ENCODE measurements around the gene TRIO. TPM values are rescaled to one million over a fixed set of nuclear protein-coding genes. Genes with fewer than 3 reads are reported as not detected.
"Not testable (repeated sequence)": the region's sequence is repeated elsewhere in the genome, so short reads cannot be mapped to it uniquely, and the experiment has no call there.

The TRIO gene
- total RNA-seq, 2 experiments from 2014 or later, result 6.0 to 6.6 TPM

GRCh38 chr5:14376789-14377188, 233.6 kb downstream of the TRIO start:
- no peak overlapping the region for H3K27ac Mint-ChIP-seq
- H3K27me3 Mint-ChIP-seq, result no peaks in the 10 kb centered on the region
- intact Hi-C loops (cut with micrococcal nuclease), result no loop called here
- H3K4me1 Mint-ChIP-seq (ENCODE audit: low read depth), result no peaks in the 10 kb centered on the region
- no peaks in the 10 kb centered on the region for H3K36me3 Mint-ChIP-seq
- CTCF ChIA-PET, result interaction anchor here (1.2 kb wide), 1 partner anchor 272 kb away, joined by 3 read pairs; no protein-coding TSS in a partner anchor
- H3K4me3 Mint-ChIP-seq, result no peak overlapping the region
- no peak for DNase-seq
- POLR2A ChIA-PET, result no interaction called here
- H3K9me3 Mint-ChIP-seq, result no peaks in the 10 kb centered on the region

GRCh38 chr5:14379739-14380497, 236.8 kb downstream of the TRIO start:
- no peaks in the 10 kb centered on the region for H3K27me3 Mint-ChIP-seq
- CTCF ChIA-PET, result no interaction called here
- H3K4me1 Mint-ChIP-seq (ENCODE audit: low read depth), result no peaks in the 10 kb centered on the region
- H3K36me3 Mint-ChIP-seq, result no peaks in the 10 kb centered on the region
- no peak for DNase-seq
- intact Hi-C loops (cut with micrococcal nuclease), result no loop called here
- H3K4me3 Mint-ChIP-seq, result no peak overlapping the region
- POLR2A ChIA-PET, result interaction anchor here (0.6 kb wide), 1 partner anchor 275 kb away, joined by 3 read pairs; no protein-coding TSS in a partner anchor
- no peak overlapping the region for H3K27ac Mint-ChIP-seq
- H3K9me3 Mint-ChIP-seq, result no peaks in the 10 kb centered on the region

- intact Hi-C loops (cut with micrococcal nuclease), result no loop called here
- peaks cover 2% of the 10 kb centered on the region for H3K27me3 Mint-ChIP-seq
- ChIA-PET CTCF (no interaction called here), POLR2A (no interaction called here)
- no peaks in the 10 kb centered on the region for H3K36me3 Mint-ChIP-seq
- no peaks in the 10 kb centered on the region for H3K4me1 Mint-ChIP-seq (ENCODE audit: low read depth)
- no peak overlapping the region for H3K4me3 Mint-ChIP-seq
- no peak overlapping the region for H3K27ac Mint-ChIP-seq
- H3K9me3 Mint-ChIP-seq, result no peaks in the 10 kb centered on the region
- DNase-seq, result no peak
Observed at GRCh38 chr5:14380712-14381111, 237.6 kb downstream of the TRIO start.

- DNase-seq, result no peak
- Mint-ChIP-seq H3K27ac (no peak overlapping the region), H3K4me1 (ENCODE audit: low read depth) (no peaks in the 10 kb centered on the region), H3K9me3 (no peaks in the 10 kb centered on the region), H3K27me3 (peaks cover 4% of the 10 kb centered on the region), H3K36me3 (no peaks in the 10 kb centered on the region), H3K4me3 (no peak overlapping the region)
- intact Hi-C loops (cut with micrococcal nuclease), result no loop called here
- POLR2A ChIA-PET, result no interaction called here
- CTCF ChIA-PET, result interaction anchor here (1.3 kb wide), 2 partner anchors 15 to 266 kb away, joined by 3 read pairs; no protein-coding TSS in a partner anchor
Observed at GRCh38 chr5:14382640-14383039, 239.5 kb downstream of the TRIO start.

GRCh38 chr5:14383923-14384322, 240.8 kb downstream of the TRIO start:
- no peaks in the 10 kb centered on the region for H3K36me3 Mint-ChIP-seq
- H3K27me3 Mint-ChIP-seq, result peaks cover 4% of the 10 kb centered on the region
- CTCF ChIA-PET, result interaction anchor here (1.3 kb wide), 1 partner anchor 265 kb away, joined by 3 read pairs; no protein-coding TSS in a partner anchor
- H3K9me3 Mint-ChIP-seq, result no peaks in the 10 kb centered on the region
- H3K4me3 Mint-ChIP-seq, result no peak overlapping the region
- H3K27ac Mint-ChIP-seq, result no peak overlapping the region
- DNase-seq, result no peak
- intact Hi-C loops (cut with micrococcal nuclease), result no loop called here
- H3K4me1 Mint-ChIP-seq (ENCODE audit: low read depth), result no peaks in the 10 kb centered on the region
- POLR2A ChIA-PET, result interaction anchor here (0.6 kb wide), 1 partner anchor 12 kb away, joined by 6 read pairs; no protein-coding TSS in a partner anchor

GRCh38 chr5:14385019-14385418, 241.9 kb downstream of the TRIO start:
- Mint-ChIP-seq H3K9me3 (no peaks in the 10 kb centered on the region), H3K27ac (no peak overlapping the region), H3K4me3 (no peak overlapping the region), H3K36me3 (no peaks in the 10 kb centered on the region), H3K27me3 (peaks cover 4% of the 10 kb centered on the region), H3K4me1 (ENCODE audit: low read depth) (no peaks in the 10 kb centered on the region)
- no peak for DNase-seq
- POLR2A ChIA-PET, result no interaction called here
- intact Hi-C loops (cut with micrococcal nuclease), result no loop called here
- CTCF ChIA-PET, result interaction anchor here (2.4 kb wide), 1 partner anchor 264 kb away, joined by 11 read pairs; no protein-coding TSS in a partner anchor

- no peak overlapping the region for H3K4me3 Mint-ChIP-seq
- ChIA-PET POLR2A (no interaction called here), CTCF (interaction anchor here (0.6 to 2.4 kb wide), 5 partner anchors 10 to 267 kb away, joined by 3 to 11 read pairs (median 3); no protein-coding TSS in a partner anchor)
- no peaks in the 10 kb centered on the region for H3K9me3 Mint-ChIP-seq
- H3K27me3 Mint-ChIP-seq, result peaks cover 5% of the 10 kb centered on the region
- H3K4me1 Mint-ChIP-seq (ENCODE audit: low read depth), result no peaks in the 10 kb centered on the region
- no peak overlapping the region for H3K27ac Mint-ChIP-seq
- intact Hi-C loops (cut with micrococcal nuclease), result no loop called here
- DNase-seq, result no peak
- H3K36me3 Mint-ChIP-seq, result peaks cover 3% of the 10 kb centered on the region
Observed at GRCh38 chr5:14386884-14387624, 243.9 kb downstream of the TRIO start.

- no peak overlapping the region for H3K4me3 Mint-ChIP-seq
- intact Hi-C loops (cut with micrococcal nuclease), result no loop called here
- CTCF ChIA-PET, result interaction anchor here (1.2 to 1.5 kb wide), 2 partner anchors 11 to 260 kb away, joined by 3 to 5 read pairs; no protein-coding TSS in a partner anchor
- no peak overlapping the region for H3K27ac Mint-ChIP-seq
- no peaks in the 10 kb centered on the region for H3K9me3 Mint-ChIP-seq
- POLR2A ChIA-PET, result no interaction called here
- peaks cover 5% of the 10 kb centered on the region for H3K27me3 Mint-ChIP-seq
- H3K36me3 Mint-ChIP-seq, result peaks cover 3% of the 10 kb centered on the region
- no peak for DNase-seq
- H3K4me1 Mint-ChIP-seq (ENCODE audit: low read depth), result no peaks in the 10 kb centered on the region
Observed at GRCh38 chr5:14388741-14389140, 245.6 kb downstream of the TRIO start.

- H3K4me1 Mint-ChIP-seq (ENCODE audit: low read depth); H3K27me3 Mint-ChIP-seq; H3K27ac Mint-ChIP-seq; CTCF ChIA-PET; H3K4me3 Mint-ChIP-seq; H3K9me3 Mint-ChIP-seq; DNase-seq; POLR2A ChIA-PET; intact Hi-C loops (cut with micrococcal nuclease); H3K36me3 Mint-ChIP-seq: not testable (repeated sequence)
Observed at GRCh38 chr5:14392552-14392951, 249.4 kb downstream of the TRIO start.

GRCh38 chr5:14394365-14394764, 251.2 kb downstream of the TRIO start:
- no peaks in the 10 kb centered on the region for H3K9me3 Mint-ChIP-seq
- ChIA-PET POLR2A (no interaction called here), CTCF (interaction anchor here (1.0 to 4.0 kb wide), 2 partner anchors 26 to 254 kb away, joined by 3 to 26 read pairs; no protein-coding TSS in a partner anchor)
- no peak overlapping the region for H3K27ac Mint-ChIP-seq
- intact Hi-C loops (cut with micrococcal nuclease), result no loop called here
- DNase-seq, result no peak
- peaks cover 3% of the 10 kb centered on the region for H3K36me3 Mint-ChIP-seq
- no peak overlapping the region for H3K4me3 Mint-ChIP-seq
- H3K4me1 Mint-ChIP-seq (ENCODE audit: low read depth), result no peaks in the 10 kb centered on the region
- H3K27me3 Mint-ChIP-seq, result peaks cover 1% of the 10 kb centered on the region

GRCh38 chr5:14395411-14395810, 252.3 kb downstream of the TRIO start:
- Mint-ChIP-seq H3K9me3 (no peaks in the 10 kb centered on the region), H3K27ac (no peak overlapping the region), H3K36me3 (peaks cover 3% of the 10 kb centered on the region), H3K27me3 (peaks cover 1% of the 10 kb centered on the region), H3K4me3 (no peak overlapping the region), H3K4me1 (ENCODE audit: low read depth) (peaks cover 5% of the 10 kb centered on the region)
- intact Hi-C loops (cut with micrococcal nuclease), result no loop called here
- ChIA-PET POLR2A (interaction anchor here (0.7 kb wide), 1 partner anchor 11 kb away, joined by 6 read pairs; no protein-coding TSS in a partner anchor), CTCF (interaction anchor here (1.0 to 4.0 kb wide), 2 partner anchors 27 to 253 kb away, joined by 3 to 26 read pairs; no protein-coding TSS in a partner anchor)
- no peak for DNase-seq

- CTCF ChIA-PET, result interaction anchor here (0.7 to 4.0 kb wide), 2 partner anchors 182 to 252 kb away, joined by 3 to 26 read pairs; no protein-coding TSS in a partner anchor
- DNase-seq, result no peak
- H3K36me3 Mint-ChIP-seq, result no peaks in the 10 kb centered on the region
- H3K9me3 Mint-ChIP-seq, result no peaks in the 10 kb centered on the region
- peaks cover 7% of the 10 kb centered on the region for H3K4me1 Mint-ChIP-seq (ENCODE audit: low read depth)
- POLR2A ChIA-PET, result interaction anchor here (0.7 kb wide), 1 partner anchor 12 kb away, joined by 6 read pairs; no protein-coding TSS in a partner anchor
- no peak overlapping the region for H3K27ac Mint-ChIP-seq
- peaks cover 1% of the 10 kb centered on the region for H3K27me3 Mint-ChIP-seq
- intact Hi-C loops (cut with micrococcal nuclease), result no loop called here
- no peak overlapping the region for H3K4me3 Mint-ChIP-seq
Observed at GRCh38 chr5:14396066-14396465, 252.9 kb downstream of the TRIO start.

All from activated CD4-positive, alpha-beta memory T cell treated with anti-CD3 and anti-CD28 coated beads for 36 hours (primary cell).